H9 (cell line): Measurements from ENCODE around the gene NXPH1. TPM values are rescaled to one million over a fixed set of nuclear protein-coding genes. Genes with fewer than 3 reads are reported as not detected.

Experiments
- DNase-seq: peaks from one replicate; pipeline ENCODE4 v3.0.0-alpha.2; 2017
- H2AFZ ChIP-seq: one replicate; pipeline ENCODE4 v1.6.1; 2013; ENCODE audit warnings: mild to moderate bottlenecking, low read length, control low read depth, moderate library complexity
- H2AK5ac ChIP-seq: 2 replicates; pipeline ENCODE4 v1.6.1; 2013; ENCODE audit warnings: low read length, control low read depth, mixed read lengths; ENCODE audit not compliant: insufficient read length
- H2BK120ac ChIP-seq: one replicate; pipeline ENCODE4 v1.6.1; 2013; ENCODE audit warnings: low read depth, mild to moderate bottlenecking, low read length, control low read depth, inconsistent platforms; ENCODE audit not compliant: poor library complexity, severe bottlenecking
- H2BK12ac ChIP-seq: 2 replicates; pipeline ENCODE4 v1.6.1; 2013; ENCODE audit warnings: low read length, control low read depth, mixed read lengths, low read depth; ENCODE audit not compliant: insufficient read length
- H2BK15ac ChIP-seq: 2 replicates; pipeline ENCODE4 v1.6.1; 2013; ENCODE audit warnings: low read depth, low read length, control low read depth
- H2BK20ac ChIP-seq: one replicate; pipeline ENCODE4 v1.6.1; 2013; ENCODE audit warnings: low read depth, mild to moderate bottlenecking, low read length, control low read depth, inconsistent platforms; ENCODE audit not compliant: poor library complexity, severe bottlenecking
- H2BK5ac ChIP-seq: 2 replicates; pipeline ENCODE4 v1.6.1; 2013; ENCODE audit warnings: low read length, control low read depth, mixed read lengths; ENCODE audit not compliant: insufficient read length
- H3K14ac ChIP-seq: 2 replicates; pipeline ENCODE4 v1.6.1; 2013; ENCODE audit warnings: low read length, control low read depth; ENCODE audit not compliant: insufficient read depth
- H3K18ac ChIP-seq: 2 replicates; pipeline ENCODE4 v1.6.1; 2013; ENCODE audit warnings: low read depth, mild to moderate bottlenecking, mixed read lengths, low read length, control low read depth; ENCODE audit not compliant: insufficient read length
- H3K23ac ChIP-seq: 2 replicates; pipeline ENCODE4 v1.6.1; 2013; ENCODE audit warnings: low read length, control low read depth, mixed read lengths, low read depth; ENCODE audit not compliant: insufficient read length
- H3K23me2 ChIP-seq: 2 replicates; pipeline ENCODE4 v1.6.1; 2013; ENCODE audit warnings: low read depth, mild to moderate bottlenecking, mixed read lengths, low read length, control low read depth; ENCODE audit not compliant: insufficient read length, poor library complexity, severe bottlenecking
- H3K27ac ChIP-seq: 2 replicates; pipeline ENCODE4 v1.5.1; 2013; ENCODE audit warnings: low read length, control low read depth, mixed read lengths, low read depth; ENCODE audit not compliant: insufficient read length
- H3K27me3 ChIP-seq: 2 replicates; pipeline ENCODE4 v1.6.1; 2013; ENCODE audit warnings: low read length, control low read depth, inconsistent platforms; ENCODE audit not compliant: insufficient read depth
- H3K4ac ChIP-seq: 2 replicates; pipeline ENCODE4 v1.6.1; 2013; ENCODE audit warnings: low read depth, mild to moderate bottlenecking, control low read depth, inconsistent platforms, low read length, moderate library complexity
- H3K4me1 ChIP-seq: 2 replicates; pipeline ENCODE4 v1.6.1; 2013; ENCODE audit warnings: low read length, control low read depth, inconsistent platforms; ENCODE audit not compliant: insufficient read depth
- H3K4me2 ChIP-seq: 2 replicates; pipeline ENCODE4 v1.6.1; 2013; ENCODE audit warnings: low read length, control low read depth, mixed read lengths; ENCODE audit not compliant: insufficient read length, insufficient read depth
- H3K56ac ChIP-seq: 2 replicates; pipeline ENCODE4 v1.6.1; 2013; ENCODE audit warnings: low read depth, mild to moderate bottlenecking, mixed read lengths, low read length, control low read depth; ENCODE audit not compliant: insufficient read length
- H3K79me1 ChIP-seq: 2 replicates; pipeline ENCODE4 v1.6.1; 2013; ENCODE audit warnings: low read depth, mild to moderate bottlenecking, moderate library complexity, low read length, control low read depth, inconsistent platforms; ENCODE audit not compliant: insufficient read depth, poor library complexity, severe bottlenecking
- H3K79me2 ChIP-seq: 2 replicates; pipeline ENCODE4 v1.6.1; 2013; ENCODE audit warnings: low read length, control low read depth, inconsistent platforms; ENCODE audit not compliant: insufficient read depth
- H3K9ac ChIP-seq: 2 replicates; pipeline ENCODE4 v1.6.1; 2013; ENCODE audit warnings: low read length, control low read depth, mixed read lengths; ENCODE audit not compliant: insufficient read length; ENCODE audit errors: extremely low read depth
- H3K9me3 ChIP-seq: one replicate; pipeline ENCODE4 v1.6.1; 2013; ENCODE audit warnings: low read depth, low read length, inconsistent platforms; ENCODE audit not compliant: control insufficient read depth
- H3T11ph ChIP-seq: one replicate; pipeline ENCODE4 v1.6.1; 2013; ENCODE audit warnings: mild to moderate bottlenecking, low read length, control low read depth, inconsistent platforms
- H4K20me1 ChIP-seq: one replicate; pipeline ENCODE4 v1.6.1; 2013; ENCODE audit not compliant: control insufficient read depth, insufficient read length, insufficient read depth
- H4K5ac ChIP-seq: 2 replicates; pipeline ENCODE4 v1.6.1; 2013; ENCODE audit warnings: low read depth, mild to moderate bottlenecking, mixed read lengths, low read length, control low read depth; ENCODE audit not compliant: insufficient read length
- H4K8ac ChIP-seq: replicated peaks from 2 replicates; pipeline ENCODE4 v1.6.1; 2013; ENCODE audit warnings: low read length, control low read depth, mixed read lengths, low read depth; ENCODE audit not compliant: insufficient read length
- H4K91ac ChIP-seq: 2 replicates; pipeline ENCODE4 v1.6.1; 2013; ENCODE audit warnings: low read depth, mild to moderate bottlenecking, moderate library complexity, mixed read lengths, low read length, control low read depth; ENCODE audit not compliant: insufficient read length
- H3K27ac Mint-ChIP-seq, 3 experiments: 2 replicates in 2 of 3; 3 replicates in 1 of 3; pipeline ENCODE4 v1.8.0; 2020 to 2021; ENCODE audit warnings: mixed read lengths in 3 of 3, mild to moderate bottlenecking in 1 of 3, moderate library complexity in 1 of 3
- H3K27me3 Mint-ChIP-seq: 2 replicates; pipeline ENCODE4 v1.8.0; 2021; ENCODE audit warnings: low read depth, mild to moderate bottlenecking, moderate library complexity, mixed read lengths
- H3K36me3 Mint-ChIP-seq, 3 experiments: 2 replicates in 2 of 3; 3 replicates in 1 of 3; pipeline ENCODE4 v1.8.0; 2020 to 2021; ENCODE audit warnings: low read depth in 3 of 3, mixed read lengths in 3 of 3; ENCODE audit not compliant: insufficient read depth in 1 of 3
- H3K4me1 Mint-ChIP-seq, 2 experiments: 2 replicates each; pipeline ENCODE4 v1.8.0; 2020; ENCODE audit warnings: mixed read lengths in 2 of 2
- H3K4me3 Mint-ChIP-seq, 2 experiments: 2 replicates in 1 of 2; 3 replicates in 1 of 2; pipeline ENCODE4 v1.8.0; 2020 to 2021; ENCODE audit warnings: mild to moderate bottlenecking in 2 of 2, mixed read lengths in 2 of 2, moderate library complexity in 1 of 2
- H3K9me3 Mint-ChIP-seq, 2 experiments: 2 replicates in 1 of 2; 3 replicates in 1 of 2; pipeline ENCODE4 v1.8.0; 2020; ENCODE audit warnings: mild to moderate bottlenecking in 2 of 2, mixed read lengths in 2 of 2, moderate library complexity in 1 of 2
- CTCF ChIP-seq: fragments of 200-600 bp; sonication (generic); conservative IDR thresholded peaks from 3 replicates; pipeline ENCODE4 v1.8.0; 2021; ENCODE audit warnings: antibody characterized with exemption, mild to moderate bottlenecking
- WGBS: extraction: QIAGEN DNeasy Blood & Tissue Kit; methylation state at CpG from one replicate; pipeline ENCODE4 v1.1.7; 2013; ENCODE audit warnings: missing lambda C conversion rate, low lambda C conversion rate, mixed read lengths; ENCODE audit not compliant: insufficient read length; ENCODE audit errors: extremely low coverage; 5-methylcytosine and 5-hydroxymethylcytosine counted together
- total RNA-seq: library from RNA; stranded (reverse); gene quantifications from 2 replicates; pipeline ENCODE4 v1.2.1, GENCODE V29; 2021

Gene NXPH1
- total RNA-seq, 1 experiment from 2014 or later: 0.15 TPM

GRCh38 chr7:8605221-8605620 lies 171.8 kb downstream of the NXPH1 start:
- Histone ChIP-seq H2AFZ (no peak overlapping the region), H4K20me1 (no peaks in the 10 kb centered on the region), H3K4me1 (no peaks in the 10 kb centered on the region; the same call in 1 of the 2 replicates), H2BK120ac (no peak overlapping the region), H3K9me3 (no peaks in the 10 kb centered on the region), H3K23me2 (no peaks in the 10 kb centered on the region), H3K79me1 (no peaks in the 10 kb centered on the region), H2BK12ac (no peak overlapping the region), H3K79me2 (no peaks in the 10 kb centered on the region), H3K4me2 (no peak overlapping the region), H3K4ac (no peak overlapping the region), H3K27me3 (no peaks in the 10 kb centered on the region), H2BK20ac (no peak overlapping the region), H4K5ac (no peak overlapping the region), H4K8ac (no peak overlapping the region), H3K9ac (no peak overlapping the region), H3K23ac (no peak overlapping the region), H4K91ac (no peak overlapping the region), H3T11ph (no peak overlapping the region), H3K56ac (no peak overlapping the region), H3K14ac (no peak overlapping the region), H3K18ac (no peak overlapping the region), H2AK5ac (no peak overlapping the region), H2BK5ac (no peak overlapping the region), H3K27ac (no peak overlapping the region), H2BK15ac (no peak overlapping the region)
- Mint-ChIP-seq H3K4me1 (peaks cover 5 to 7% of the 10 kb centered on the region in 2 experiments), H3K9me3 (peaks cover 0 to 5% of the 10 kb centered on the region in 2 experiments; a peak in 1 of 5 replicates), H3K27me3 (no peaks in the 10 kb centered on the region), H3K36me3 (peaks cover 0 to 5% (median 0%) of the 10 kb centered on the region in 3 experiments; a peak in 2 of 7 replicates), H3K4me3 (no peak overlapping the region), H3K27ac (no peak overlapping the region)
- WGBS: no CpG with 5 or more reads among the region's 1 CpG
- TF ChIP-seq CTCF: no peak
- no peak for DNase-seq
